HUES64 (cell line): ENCODE data around the gene FOXO3B.
"Not testable (repeated sequence)": the region's sequence is repeated elsewhere in the genome, so short reads cannot be mapped to it uniquely, and the experiment has no call there.

Experiments used
- H3K27ac ChIP-seq: 2 replicates; pipeline ENCODE4 v1.7.0; 2013; ENCODE audit warnings: low read depth, low read length, inconsistent platforms
- H3K27me3 ChIP-seq: 2 replicates; pipeline ENCODE4 v1.6.1; 2013; ENCODE audit warnings: mild to moderate bottlenecking, low read length; ENCODE audit not compliant: insufficient read depth
- H3K36me3 ChIP-seq: 2 replicates; pipeline ENCODE4 v1.6.1; 2013; ENCODE audit warnings: mild to moderate bottlenecking, low read length; ENCODE audit not compliant: insufficient read depth
- H3K4me1 ChIP-seq: 2 replicates; pipeline ENCODE4 v1.6.1; 2013; ENCODE audit warnings: mild to moderate bottlenecking, low read length, moderate library complexity; ENCODE audit not compliant: insufficient read depth
- H3K4me3 ChIP-seq: 2 replicates; pipeline ENCODE4 v1.5.1; 2013; ENCODE audit warnings: mild to moderate bottlenecking, low read length, moderate library complexity
- H3K9ac ChIP-seq: 2 replicates; pipeline ENCODE4 v1.6.1; 2013; ENCODE audit warnings: mild to moderate bottlenecking, low read depth, low read length
- H3K9me3 ChIP-seq: 2 replicates; pipeline ENCODE4 v1.6.1; 2013; ENCODE audit warnings: low read depth, low read length; ENCODE audit not compliant: insufficient read depth
- WGBS: fragments of 150-250, 120-280 bp; methylation state at CpG from one replicate; pipeline ENCODE4 v1.1.7; 2013; ENCODE audit warnings: missing lambda C conversion rate; 5-methylcytosine and 5-hydroxymethylcytosine counted together

FOXO3B gene

DNA sequence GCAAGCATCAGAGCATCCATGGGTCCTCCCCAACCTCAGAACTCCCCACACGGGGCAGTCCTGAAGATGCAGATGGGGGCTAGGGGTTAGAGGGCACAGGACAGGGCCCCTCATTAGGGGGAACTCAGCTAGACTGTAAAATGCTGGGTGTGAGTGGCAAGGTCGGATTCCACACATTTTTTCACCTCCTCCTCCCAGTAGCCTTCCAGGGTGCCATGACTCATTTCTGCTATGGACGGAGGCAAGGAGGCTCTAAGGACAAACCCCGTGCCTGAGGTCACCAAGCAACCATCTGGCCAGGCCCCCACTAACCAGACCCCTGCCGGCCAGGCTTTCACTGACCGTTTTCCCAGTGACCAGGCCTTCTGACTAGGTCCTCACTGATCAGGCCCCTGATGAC is 39.0 kb downstream of the FOXO3B start:
- H3K4me1 ChIP-seq, H3K4me3 ChIP-seq, H3K27ac ChIP-seq, H3K9ac ChIP-seq, H3K9me3 ChIP-seq, H3K36me3 ChIP-seq, H3K27me3 ChIP-seq: not testable (repeated sequence)
- 61% methylated on average over 3 of the region's 6 CpGs for WGBS

DNA sequence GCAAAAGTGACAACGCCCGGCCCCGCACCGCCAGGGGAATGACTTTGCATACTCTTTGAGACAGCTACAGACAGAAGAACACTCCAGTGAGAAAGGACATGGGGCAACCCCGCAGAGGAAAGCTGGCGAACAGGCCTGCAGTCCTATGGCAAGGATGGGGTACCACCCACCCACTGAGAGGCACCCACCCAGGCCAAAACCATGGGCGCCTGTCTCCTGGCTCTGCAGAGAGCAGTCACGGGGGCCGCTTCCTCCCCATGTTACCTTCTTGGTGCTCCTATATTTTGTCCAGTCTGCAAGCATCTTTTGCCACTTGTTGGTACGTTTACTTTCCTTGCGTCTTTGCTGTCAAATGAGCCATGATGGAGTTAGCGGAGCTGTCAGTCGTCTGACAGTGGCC is 43.8 kb downstream of the FOXO3B start:
- peaks cover 15% of the 10 kb centered on the region for H3K27me3 ChIP-seq
- not testable (repeated sequence) for H3K9me3 ChIP-seq, H3K4me1 ChIP-seq, H3K36me3 ChIP-seq, H3K27ac ChIP-seq, H3K9ac ChIP-seq, H3K4me3 ChIP-seq
- 97% methylated on average over 13 of the region's 13 CpGs for WGBS

DNA sequence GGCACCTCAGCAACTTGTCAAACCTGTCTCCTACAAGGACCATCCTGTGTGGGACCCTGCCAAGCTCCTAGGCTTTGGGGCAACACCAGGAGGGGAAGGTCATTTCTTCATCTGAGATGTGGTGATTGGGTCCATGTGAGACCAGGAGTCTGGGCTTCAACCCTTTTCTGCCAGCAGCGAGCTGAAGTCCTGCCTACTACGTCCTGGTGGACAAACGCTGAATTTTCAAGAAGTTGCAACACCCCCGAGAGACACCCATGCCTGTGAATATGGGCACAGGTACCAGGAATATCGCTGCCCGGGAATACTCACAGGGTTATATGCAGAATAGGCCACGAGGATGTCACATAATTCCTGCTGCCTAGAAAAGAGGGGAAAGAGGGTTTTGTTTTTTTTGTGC is 45.9 kb downstream of the FOXO3B start:
- H3K9ac ChIP-seq, H3K4me3 ChIP-seq, H3K36me3 ChIP-seq, H3K27ac ChIP-seq, H3K9me3 ChIP-seq, H3K4me1 ChIP-seq: not testable (repeated sequence)
- H3K27me3 ChIP-seq = peaks cover 15% of the 10 kb centered on the region
- WGBS = 92% methylated on average over 7 of the region's 7 CpGs

DNA sequence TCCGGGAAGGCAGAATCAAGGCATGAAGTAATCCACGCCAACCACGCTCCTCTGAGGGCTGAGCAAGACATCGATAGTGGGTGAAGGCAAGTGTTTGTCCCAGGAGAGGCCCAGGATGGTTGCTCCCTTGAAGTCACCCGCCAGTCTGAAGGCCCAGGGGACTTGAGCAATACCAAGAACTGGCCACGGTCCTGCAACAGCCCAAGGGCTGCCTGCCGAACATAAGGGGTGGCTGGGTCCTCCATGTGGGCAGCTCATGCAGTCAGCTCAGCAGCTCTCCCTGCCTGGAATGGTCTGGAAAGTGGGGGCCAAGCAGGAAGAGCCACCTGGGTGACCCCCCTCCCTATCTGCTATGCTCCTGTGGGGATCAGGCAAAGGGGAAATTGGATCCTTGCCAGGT is 46.3 kb downstream of the FOXO3B start:
- 97% methylated on average over 6 of the region's 7 CpGs for WGBS
- H3K27ac ChIP-seq, H3K9ac ChIP-seq, H3K9me3 ChIP-seq, H3K36me3 ChIP-seq, H3K4me3 ChIP-seq, H3K4me1 ChIP-seq: not testable (repeated sequence)
- H3K27me3 ChIP-seq = peaks cover 15% of the 10 kb centered on the region

DNA sequence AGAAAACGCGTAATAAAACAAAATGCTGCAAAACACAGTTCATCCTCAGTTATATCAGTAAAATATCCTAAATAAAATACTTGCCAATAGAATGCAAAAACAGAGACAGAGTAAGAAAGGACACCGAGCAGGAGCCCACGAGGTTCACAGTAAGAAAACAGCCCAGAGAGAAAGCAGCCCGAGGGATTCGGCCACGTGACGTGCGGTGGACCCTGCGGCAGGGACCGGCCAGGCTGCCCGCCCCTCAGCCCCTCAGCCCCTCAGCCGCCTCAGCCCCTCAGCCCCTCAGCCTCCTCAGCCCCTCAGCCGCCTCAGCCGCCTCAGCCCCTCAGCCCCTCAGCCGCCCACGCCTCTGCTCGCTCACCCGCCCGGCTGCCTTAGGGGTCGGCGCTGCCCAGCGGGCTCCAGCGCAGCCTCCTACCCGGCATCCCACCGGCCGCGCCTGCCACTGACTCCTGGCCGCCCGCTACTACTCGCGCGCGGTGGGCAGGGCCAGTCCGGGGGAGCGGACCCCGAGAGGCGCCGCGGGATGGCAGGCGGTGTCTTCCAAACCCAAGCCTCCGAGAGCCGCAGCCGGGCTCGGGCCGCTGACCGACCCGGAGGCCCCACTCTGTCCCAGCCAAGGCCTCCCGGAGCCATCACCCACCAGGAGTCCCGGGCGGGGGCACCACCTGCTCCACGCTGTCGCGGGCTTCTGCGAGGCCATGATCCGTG is 47.4 kb downstream of the FOXO3B start:
- H3K27ac ChIP-seq, H3K4me1 ChIP-seq, H3K36me3 ChIP-seq, H3K9ac ChIP-seq, H3K9me3 ChIP-seq: not testable (repeated sequence)
- WGBS = 10% methylated on average over 54 of the region's 56 CpGs
- peaks cover 15% of the 10 kb centered on the region for H3K27me3 ChIP-seq
- H3K4me3 ChIP-seq = peak overlapping the region; percentile 43
